Neural cell (in vitro differentiated cells): ENCODE data around the gene RPL29. TPM values are rescaled to one million over a fixed set of nuclear protein-coding genes. Genes with fewer than 3 reads are reported as not detected.
A peak's percentile ranks its signal among the peaks of the same experiment; 100 is the strongest.

Experiments used
- H2AFZ ChIP-seq: fragments of 200-600, 300-800 bp; sonication (generic), shearing (Covaris generic); 2 replicates; pipeline ENCODE4 v1.6.0; 2014; ENCODE audit warnings: low read depth, mild to moderate bottlenecking, antibody characterized with exemption, low read length, moderate library complexity
- H3F3A ChIP-seq: fragments of 200-600 bp; shearing (Covaris generic); 2 replicates; pipeline ENCODE4 v1.6.1; 2016; ENCODE audit warnings: mild to moderate bottlenecking, moderate library complexity, mixed read lengths, antibody characterized with exemption, low read length; ENCODE audit not compliant: insufficient read depth, poor library complexity, severe bottlenecking
- H3K27ac ChIP-seq: fragments of 200-600, 300-800 bp; sonication (generic), shearing (Covaris generic); 2 replicates; pipeline ENCODE4 v1.5.1; 2014; ENCODE audit warnings: mild to moderate bottlenecking, low read length, moderate library complexity
- H3K27me3 ChIP-seq: fragments of 300-800, 200-600 bp; sonication (generic), shearing (Covaris generic); 2 replicates; pipeline ENCODE4 v1.6.0; 2014; ENCODE audit warnings: mild to moderate bottlenecking, low read depth, low read length, moderate library complexity; ENCODE audit not compliant: insufficient read depth
- H3K36me3 ChIP-seq: fragments of 300-800, 200-600 bp; sonication (generic), shearing (Covaris generic); 2 replicates; pipeline ENCODE4 v1.5.1; 2014; ENCODE audit warnings: mild to moderate bottlenecking, antibody characterized with exemption, low read length, moderate library complexity; ENCODE audit not compliant: insufficient read depth
- H3K4me2 ChIP-seq: fragments of 300-800, 200-600 bp; sonication (generic), shearing (Covaris generic); 2 replicates; pipeline ENCODE4 v1.6.0; 2014; ENCODE audit warnings: mild to moderate bottlenecking, low read length
- H3K4me3 ChIP-seq: fragments of 300-800, 200-600 bp; sonication (generic), shearing (Covaris generic); 2 replicates; pipeline ENCODE4 v1.5.1; 2014; ENCODE audit warnings: mild to moderate bottlenecking, low read length, moderate library complexity
- H3K79me2 ChIP-seq: fragments of 200-600 bp; shearing (Covaris generic); replicated peaks from 2 replicates; pipeline ENCODE4 v1.6.0; 2014; ENCODE audit warnings: mild to moderate bottlenecking, low read length, moderate library complexity; ENCODE audit not compliant: insufficient read depth
- H3K9ac ChIP-seq: fragments of 300-800, 200-600 bp; sonication (generic), shearing (Covaris generic); 2 replicates; pipeline ENCODE4 v1.6.1; 2016; ENCODE audit warnings: mild to moderate bottlenecking, low read length, mixed read lengths
- H3K9me2 ChIP-seq: fragments of 200-600 bp; shearing (Covaris generic); 2 replicates; pipeline ENCODE4 v1.6.1; 2016; ENCODE audit warnings: mild to moderate bottlenecking, low read length, mixed read lengths; ENCODE audit not compliant: insufficient read depth
- H3K9me3 ChIP-seq: fragments of 200-600, 300-800 bp; sonication (generic), shearing (Covaris generic); 2 replicates; pipeline ENCODE4 v1.6.1; 2016; ENCODE audit warnings: mild to moderate bottlenecking, mixed run types, low read length, moderate library complexity, mixed read lengths
- H4K20me1 ChIP-seq: fragments of 200-600 bp; shearing (Covaris generic); 2 replicates; pipeline ENCODE4 v1.6.1; 2016; ENCODE audit warnings: mild to moderate bottlenecking, mixed run types; ENCODE audit not compliant: insufficient read depth
- CTCF ChIP-seq: fragments of 450-650 bp; IDR thresholded peaks from 2 replicates; pipeline ENCODE4 v1.5.1; 2014; ENCODE audit warnings: antibody characterized with exemption, mild to moderate bottlenecking, moderate library complexity; ENCODE audit not compliant: poor library complexity, severe bottlenecking
- EP300 ChIP-seq: fragments of 450-650 bp; conservative IDR thresholded peaks from 2 replicates; pipeline ENCODE4 v1.6.1; 2014; ENCODE audit warnings: antibody characterized with exemption, mild to moderate bottlenecking, moderate library complexity; ENCODE audit not compliant: poor library complexity, severe bottlenecking
- EZH2 ChIP-seq: fragments of 200-600, 300-800 bp; shearing (Covaris generic), sonication (generic); IDR thresholded peaks from 2 replicates; pipeline ENCODE4 v1.6.1; 2014; ENCODE audit warnings: antibody characterized with exemption, low read length, borderline replicate concordance, mild to moderate bottlenecking; ENCODE audit not compliant: insufficient read depth, poor library complexity, severe bottlenecking
- MXI1 ChIP-seq: fragments of 450-650 bp; conservative IDR thresholded peaks from 2 replicates; pipeline ENCODE4 v1.6.1; 2014; ENCODE audit warnings: antibody characterized with exemption, mild to moderate bottlenecking; ENCODE audit not compliant: poor library complexity, severe bottlenecking
- POLR2AphosphoS5 ChIP-seq: IDR thresholded peaks from 2 replicates; pipeline ENCODE4 v1.6.1; 2012
- RAD21 ChIP-seq: fragments of 450-650 bp; conservative IDR thresholded peaks from 2 replicates; pipeline ENCODE4 v1.6.1; 2014; ENCODE audit warnings: antibody characterized with exemption, mild to moderate bottlenecking, moderate library complexity
- REST ChIP-seq: IDR thresholded peaks from 2 replicates; pipeline ENCODE4 v1.6.1; 2012; ENCODE audit warnings: borderline replicate concordance
- SMC3 ChIP-seq: fragments of 450-650 bp; conservative IDR thresholded peaks from 2 replicates; pipeline ENCODE4 v1.6.1; 2014; ENCODE audit warnings: antibody characterized with exemption, mild to moderate bottlenecking, moderate library complexity; ENCODE audit not compliant: poor library complexity
- TAF1 ChIP-seq: IDR thresholded peaks from 2 replicates; pipeline ENCODE4 v1.6.1; 2012; ENCODE audit warnings: low read depth
- polyA plus RNA-seq: library from polyadenylated mRNA; depleted of rRNA; stranded (reverse); fragments of >200 nt; gene quantifications from 2 replicates; pipeline ENCODE4 v1.2.3, GENCODE V29; 2014

The RPL29 gene
- polyA plus RNA-seq, 1 donor from 2014 or later = 846 TPM

- TF ChIP-seq RAD21 (no peak), MXI1 (no peak), TAF1 (no peak), SMC3 (no peak)
- Histone ChIP-seq H4K20me1 (no peaks in the 10 kb centered on the region), H3K27ac (no peak overlapping the region), H2AFZ (no peak overlapping the region), H3K9me2 (no peaks in the 10 kb centered on the region), H3F3A (no peaks in the 10 kb centered on the region), H3K27me3 (no peaks in the 10 kb centered on the region), H3K9me3 (no peaks in the 10 kb centered on the region), H3K36me3 (no peaks in the 10 kb centered on the region), H3K79me2 (no peaks in the 10 kb centered on the region), H3K4me3 (no peak overlapping the region), H3K9ac (no peak overlapping the region), H3K4me2 (no peak overlapping the region)
Observed at GRCh38 chr3:51984269-51984647, 11.4 kb downstream of the RPL29 start.

- no peaks in the 10 kb centered on the region for H3K9me3 ChIP-seq
- H3K4me3 ChIP-seq = peak overlapping the region; percentile 59
- no peak for TF ChIP-seq RAD21
- TF ChIP-seq REST = no peak
- no peak for TF ChIP-seq EZH2
- TF ChIP-seq CTCF = no peak
- no peak for TF ChIP-seq SMC3
- TF ChIP-seq POLR2AphosphoS5 = no peak
- no peak for TF ChIP-seq EP300
- TF ChIP-seq MXI1 = no peak
- TF ChIP-seq TAF1 = no peak
- no peaks in the 10 kb centered on the region for H3F3A ChIP-seq
- H3K9me2 ChIP-seq = no peaks in the 10 kb centered on the region
- no peaks in the 10 kb centered on the region for H4K20me1 ChIP-seq
- H3K9ac ChIP-seq = peak overlapping the region; percentile 46
- no peak overlapping the region for H3K4me2 ChIP-seq
- H3K36me3 ChIP-seq = no peaks in the 10 kb centered on the region
- H3K27ac ChIP-seq = no peak overlapping the region
- H3K79me2 ChIP-seq = no peaks in the 10 kb centered on the region
- no peaks in the 10 kb centered on the region for H3K27me3 ChIP-seq
- no peak overlapping the region for H2AFZ ChIP-seq
Observed at GRCh38 chr3:51983578-51984268, 12.0 kb downstream of the RPL29 start.
